Endothelial cell of umbilical vein (primary cell): ENCODE data around the gene ANXA2. TPM values are rescaled to one million over a fixed set of nuclear protein-coding genes. Genes with fewer than 3 reads are reported as not detected.

ENCODE experiments used
- BruUV-seq: library from RNA; stranded (reverse); fragments of 400-500 nt; replicated peaks from 2 replicates; lab custom pipeline; 2021; lab: Mats Ljungman, UMichigan
- CTCF ChIA-PET: fragments of 300-600, 350-600 bp; sonication (Branson Sonifier 250); formaldehyde crosslinking; loops from one replicate; lab custom pipeline; 2021; ENCODE audit warnings: antibody characterized with exemption, inconsistent platforms; lab: Charles Lee
- POLR2A ChIA-PET: fragments of 300-600, 350-600 bp; sonication (Branson Sonifier 250); formaldehyde crosslinking; loops from one replicate; lab custom pipeline; 2021; ENCODE audit warnings: antibody characterized with exemption, inconsistent platforms; lab: Charles Lee
- DNase-seq: peaks from one replicate; pipeline ENCODE4 v3.0.0-alpha.2; 2011; ENCODE audit warnings: low read depth, low spot score
- FAIRE-seq: peaks from 2 replicates; lab custom pipeline; 2011; peaks lifted over from hg19 to GRCh38; lab: Jason Lieb, UNC
- H2AFZ ChIP-seq: 2 replicates; pipeline ENCODE4 v1.6.0; 2012; ENCODE audit warnings: low read depth, low read length, control low read depth, inconsistent platforms
- H3K27ac ChIP-seq: 2 replicates; pipeline ENCODE4 v1.5.1; 2011; ENCODE audit warnings: low read depth, mild to moderate bottlenecking, control low read depth, low read length, moderate library complexity; ENCODE audit not compliant: insufficient read depth
- H3K27me3 ChIP-seq, 2 experiments: 2 replicates each; pipeline versions ENCODE4 v1.6.0 to v1.6.1; 2011; ENCODE audit warnings: low read length in 2 of 2, mixed read lengths in 1 of 2; ENCODE audit not compliant: control insufficient read depth in 2 of 2, insufficient read depth in 2 of 2
- H3K36me3 ChIP-seq, 2 experiments: 2 replicates in 1 of 2; 3 replicates in 1 of 2; pipeline ENCODE4 v1.5.1; 2011; ENCODE audit warnings: low read length in 2 of 2, mild to moderate bottlenecking in 1 of 2, moderate library complexity in 1 of 2; ENCODE audit not compliant: control insufficient read depth in 2 of 2, insufficient read depth in 2 of 2; ENCODE audit errors: extremely low read depth in 1 of 2
- H3K4me1 ChIP-seq: 3 replicates; pipeline ENCODE4 v1.5.1; 2011; ENCODE audit warnings: mild to moderate bottlenecking, low read length; ENCODE audit not compliant: control insufficient read depth, insufficient read depth; ENCODE audit errors: extremely low read depth
- H3K4me2 ChIP-seq: 2 replicates; pipeline ENCODE4 v1.6.1; 2011; ENCODE audit warnings: low read length, control low read depth, mixed read lengths; ENCODE audit not compliant: insufficient read depth
- H3K4me3 ChIP-seq, 3 experiments: fragments of 200-600 bp in 1 of 3; sonication (generic), shearing (Covaris generic) in 1 of 3; replicated peaks in 1 of 3; 2 replicates each; pipeline ENCODE4 v1.5.1; 2011 to 2016; ENCODE audit warnings: control low read depth in 3 of 3, low read length in 3 of 3, mild to moderate bottlenecking in 2 of 3, inconsistent platforms in 1 of 3, low read depth in 1 of 3, moderate library complexity in 1 of 3; ENCODE audit not compliant: insufficient read depth in 1 of 3
- H3K79me2 ChIP-seq: 2 replicates; pipeline ENCODE4 v1.6.0; 2012; ENCODE audit warnings: low read length, inconsistent platforms; ENCODE audit not compliant: control insufficient read depth, insufficient read depth
- H3K9ac ChIP-seq: replicated peaks from 2 replicates; pipeline ENCODE3; 2011; ENCODE audit warnings: low read length, control low read depth; ENCODE audit not compliant: insufficient read depth; ENCODE audit errors: extremely low read depth
- H3K9me1 ChIP-seq: replicated peaks from 3 replicates; pipeline ENCODE4 v1.6.0; 2011; ENCODE audit warnings: mild to moderate bottlenecking, low read length; ENCODE audit not compliant: control insufficient read depth, insufficient read depth; ENCODE audit errors: extremely low read depth
- H3K9me3 ChIP-seq: replicated peaks from 2 replicates; pipeline ENCODE4 v1.5.1; 2012; ENCODE audit warnings: low read length, inconsistent platforms; ENCODE audit not compliant: control insufficient read depth, insufficient read depth
- H4K20me1 ChIP-seq: replicated peaks from 2 replicates; pipeline ENCODE3; 2011; ENCODE audit warnings: mild to moderate bottlenecking, low read length; ENCODE audit not compliant: control insufficient read depth, insufficient read depth; ENCODE audit errors: extremely low read depth
- CTCF ChIP-seq, 2 donors: IDR thresholded peaks; 1 replicate in 1 of 2; 2 replicates in 1 of 2; pipeline ENCODE4 v1.5.1; 2011; ENCODE audit warnings: low read length in 2 of 2, mild to moderate bottlenecking in 2 of 2, moderate library complexity in 2 of 2, control low read depth in 1 of 2, inconsistent platforms in 1 of 2, low read depth in 1 of 2; ENCODE audit not compliant: insufficient read depth in 1 of 2; ENCODE audit errors: extremely low read depth in 1 of 2
- EZH2 ChIP-seq: IDR thresholded peaks from 2 replicates; pipeline ENCODE4 v1.6.1; 2012; ENCODE audit warnings: borderline replicate concordance, low read depth, mild to moderate bottlenecking, moderate library complexity, low read length, inconsistent platforms; ENCODE audit not compliant: severe bottlenecking
- FOS ChIP-seq: IDR thresholded peaks from 2 replicates; pipeline ENCODE4 v1.6.1; 2011; ENCODE audit warnings: mild to moderate bottlenecking, low read length, moderate library complexity, borderline replicate concordance; ENCODE audit not compliant: insufficient read depth
- GATA2 ChIP-seq: IDR thresholded peaks from 2 replicates; pipeline ENCODE4 v1.7.0; 2011; ENCODE audit warnings: low read depth, mild to moderate bottlenecking, moderate library complexity, mixed read lengths, low read length; ENCODE audit not compliant: insufficient read length, insufficient read depth
- JUN ChIP-seq: IDR thresholded peaks from 2 replicates; pipeline ENCODE4 v1.6.1; 2011; ENCODE audit warnings: borderline replicate concordance, low read depth; ENCODE audit not compliant: insufficient read length, insufficient read depth
- MAX ChIP-seq: IDR thresholded peaks from 2 replicates; pipeline ENCODE4 v1.6.1; 2011; ENCODE audit not compliant: insufficient read depth, insufficient read length
- MYC ChIP-seq: IDR thresholded peaks from one replicate; pipeline ENCODE4 v1.6.1; 2011; ENCODE audit warnings: mild to moderate bottlenecking, low read depth, low read length
- POLR2A ChIP-seq: IDR thresholded peaks from 2 replicates; pipeline ENCODE4 v1.6.1; 2012; ENCODE audit warnings: low read depth, mild to moderate bottlenecking, control low read depth, low read length
- POLR2AphosphoS5 ChIP-seq: IDR thresholded peaks from 2 replicates; pipeline ENCODE4 v1.6.1; 2012; ENCODE audit warnings: low read depth, mild to moderate bottlenecking, control low read depth, low read length, moderate library complexity; ENCODE audit not compliant: insufficient read depth
- dilution Hi-C: fragments of 300-500 bp; cut with MboI; formaldehyde crosslinking; loops from one replicate; pipeline ENCODE4 v1.15.0; 2019; ENCODE audit warnings: low sequenced_read_pairs; ENCODE audit not compliant: extremely low pct_ligation_motif_present
- intact Hi-C: fragments of 100-400 bp; cut with micrococcal nuclease; formaldehyde crosslinking; loops from one replicate; pipeline ENCODE4 v1.10.0; 2022
- polyA plus RNA-seq, 4 experiments: library from polyadenylated mRNA; depleted of rRNA in 3 of 4; stranded (reverse) in 3 of 4; unstranded in 1 of 4; fragments of >200 nt; gene quantifications; 2 replicates each; pipeline versions ENCODE4 v1.2.1 to v1.2.3, GENCODE V29; 2011 to 2012; ENCODE audit warnings: missing spikeins in 1 of 4
- total RNA-seq: library from RNA; stranded (reverse); gene quantifications from 2 replicates; pipeline ENCODE4 v1.2.3, GENCODE V29; 2021

ANXA2 gene
- total and polyA plus RNA-seq, 2 donors (not counting 3 experiments of a cell fraction or from before 2014, with no cell fraction given) = 2,725 to 3,299 TPM

- POLR2A ChIA-PET = interaction anchor here (0.6 to 1.0 kb wide), 3 partner anchors 9 to 264 kb away, joined by 3 to 8 read pairs (median 3); no protein-coding TSS in a partner anchor
- dilution Hi-C loops (no loop called here), intact Hi-C loops (no loop called here)
- Histone ChIP-seq H3K79me2 (peaks cover 94% of the 10 kb centered on the region), H2AFZ (no peak overlapping the region), H3K9me3 (no peaks in the 10 kb centered on the region), H3K27me3 (no peaks in the 10 kb centered on the region), H3K4me1 (peaks cover 83% of the 10 kb centered on the region), H3K27ac (peak overlapping the region; percentile 46), H3K9me1 (no peaks in the 10 kb centered on the region), H3K4me3 (no peak overlapping the region), H4K20me1 (peaks cover 14% of the 10 kb centered on the region), H3K4me2 (peak overlapping the region; percentile 19), H3K36me3 (peaks cover 34 to 54% of the 10 kb centered on the region in 2 experiments), H3K9ac (no peak overlapping the region)
- CTCF ChIA-PET = interaction anchor here (0.6 to 2.3 kb wide), 5 partner anchors 9 to 63 kb away, joined by 3 to 10 read pairs (median 3); no protein-coding TSS in a partner anchor
- peak; percentile 31 for TF ChIP-seq POLR2A
- TF ChIP-seq MYC = no peak
- no peak for TF ChIP-seq CTCF (IDR thresholded peaks at IDR 0.05; ENCODE audit: extremely low read depth in 1 of 2, insufficient read depth in 1 of 2, low read depth in 1 of 2, low read length in 2 of 2)
- TF ChIP-seq POLR2AphosphoS5 = peak; percentile 2
- TF ChIP-seq EZH2 = no peak
- TF ChIP-seq FOS = peak; percentile 34
- TF ChIP-seq MAX = no peak
- TF ChIP-seq GATA2 = no peak
- no peak for TF ChIP-seq JUN
- no TSS peak for BruUV-seq
- DNase-seq (no peak), FAIRE-seq (no peak)
Observed at GRCh38 chr15:60381148-60381788, 16.5 kb downstream of the ANXA2 start.
